Heart right ventricle (tissue), 16 donors: Measurements from ENCODE around the gene FRMPD2. TPM values are rescaled to one million over a fixed set of nuclear protein-coding genes. Genes with fewer than 3 reads are reported as not detected.

Experiments used
- ATAC-seq, 8 donors: fragments of 200-7000 bp; cut with Tn5 transposase; one replicate each; pipeline ENCODE4 v1.9.1; 2020; ENCODE audit warnings: mild to moderate bottlenecking in 8 of 8, moderate library complexity in 8 of 8, moderate number of reproducible peaks in 1 of 8
- DNase-seq, 2 donors: peaks; one replicate each; pipeline ENCODE4 v3.0.0-alpha.2; 2020
- H3K27ac ChIP-seq, 10 donors: fragments of 200-600 bp; sonication (generic) in 2 of 10; one replicate each; pipeline versions ENCODE4 v1.5.0 to v1.8.0; 2020 to 2022; ENCODE audit warnings: mild to moderate bottlenecking in 3 of 10
- H3K27me3 ChIP-seq, 7 donors: fragments of 200-600 bp; one replicate each; pipeline ENCODE4 v1.8.0; 2021 to 2022; ENCODE audit warnings: mild to moderate bottlenecking in 2 of 7
- H3K36me3 ChIP-seq, 9 donors: fragments of 200-600 bp; sonication (generic) in 1 of 9; one replicate each; pipeline versions ENCODE4 v1.5.0 to v1.8.0; 2020 to 2022; ENCODE audit warnings: mild to moderate bottlenecking in 2 of 9
- H3K4me1 ChIP-seq, 9 donors: fragments of 200-600 bp; sonication (generic) in 1 of 9; one replicate each; pipeline versions ENCODE4 v1.5.0 to v1.8.0; 2020 to 2022; ENCODE audit warnings: mild to moderate bottlenecking in 4 of 9
- H3K4me3 ChIP-seq, 10 donors: fragments of 200-600 bp; sonication (generic) in 2 of 10; one replicate each; pipeline versions ENCODE4 v1.5.0 to v1.8.0; 2020 to 2022; ENCODE audit warnings: mild to moderate bottlenecking in 7 of 10, moderate library complexity in 2 of 10
- H3K9me3 ChIP-seq, 11 donors: fragments of 200-600 bp in 10 of 11; sonication (generic) in 2 of 11; one replicate each; pipeline versions ENCODE4 v1.5.0 to v1.8.0; 2013 to 2022; ENCODE audit warnings: mild to moderate bottlenecking in 2 of 11, control low read depth in 1 of 11, moderate library complexity in 1 of 11
- WGBS, 2 donors: extraction: QIAGEN DNeasy Blood & Tissue Kit; methylation state at CpG; one replicate each; pipeline ENCODE4 v1.1.7; 2013; ENCODE audit warnings: inconsistent platforms in 1 of 2; 5-methylcytosine and 5-hydroxymethylcytosine counted together
- intact Hi-C, 10 donors: fragments of 100-400 bp; cut with DNase I; formaldehyde crosslinking; loops; one replicate each; pipeline versions ENCODE4 v1.11.1 to v1.14.2; 2022
- polyA plus RNA-seq, 2 donors: library from polyadenylated mRNA; stranded (reverse); fragments of 200-250 nt; gene quantifications; one replicate each; pipeline ENCODE4 v1.2.3, GENCODE V29; 2013
- total RNA-seq, 10 donors: library from RNA; stranded (reverse); fragmentation: NEBNext Ultra II Directional in 3 of 10; extraction: Animal tissue kit (Norgen Biotek cat#: 25700) in 3 of 10; gene quantifications; one replicate each; pipeline versions ENCODE4 v1.2.1 to v1.2.4, GENCODE V29; 2021 to 2023
- TF ChIP-seq, protein P1 (sequence below), 9 donors: fragments of 200-600 bp; sonication (generic) in 2 of 9; IDR thresholded peaks; one replicate each; pipeline versions ENCODE4 v1.5.0 to v1.8.0; 2021 to 2022; ENCODE audit warnings: antibody characterized with exemption in 9 of 9, mild to moderate bottlenecking in 5 of 9, moderate library complexity in 1 of 9
- donor health status: Arrhythmogenic right ventricular cardiomyopathy.
- donor health status: ischemic (EF 13 %, LVEDD 7.1; RV severe dilation, severe dysfunction).
- donor health status: healthy with polysubstance abuse.
- donor health status: DM: no; HTN: yes; CAD: no.
- donor health status: DM: no; HTN: no; CAD: no.
- donor health status: ischemic (EF 25% LVEDD 6.9; RV normal size, moderate dysfunction).
- donor health status: ischemic (EF 25% LVEDD 5.7; RV mildly dilated, moderate dysfunction).
- donor health status: healthy.
- donor health status: DM: yes; HTN: yes; CAD: no.
- donor health status: Ischemic cardiomyopathy.
- donor health status: ischemic (EF 35%, LVEDD 5.7; RV mildly dilated, moderate dysfunction).
- donor health status: nonischemic (EF 11% LVEDD 7.7; RV severe dilation, severe dysfunction).
- donor health status: DM: yes; HTN: yes; CAD: no.
- donor health status: PGD.
- donor health status: ischemic (EF 29% LVEDD 5.4; RV normal size, mild dysfunction).
- donor health status: nonischemic (EF 23%, LVEDD 6.1; RV moderate dilation, normal function).

Gene FRMPD2
- total and polyA plus RNA-seq, 12 donors: 0.16 to 0.74 (median 0.23) TPM; not detected in 5

GRCh38 chr10:48237259-48238250 lies 36.9 kb downstream of the FRMPD2 start:
- no peaks in the 10 kb centered on the region for H3K9me3 ChIP-seq
- TF ChIP-seq, protein P1, sequence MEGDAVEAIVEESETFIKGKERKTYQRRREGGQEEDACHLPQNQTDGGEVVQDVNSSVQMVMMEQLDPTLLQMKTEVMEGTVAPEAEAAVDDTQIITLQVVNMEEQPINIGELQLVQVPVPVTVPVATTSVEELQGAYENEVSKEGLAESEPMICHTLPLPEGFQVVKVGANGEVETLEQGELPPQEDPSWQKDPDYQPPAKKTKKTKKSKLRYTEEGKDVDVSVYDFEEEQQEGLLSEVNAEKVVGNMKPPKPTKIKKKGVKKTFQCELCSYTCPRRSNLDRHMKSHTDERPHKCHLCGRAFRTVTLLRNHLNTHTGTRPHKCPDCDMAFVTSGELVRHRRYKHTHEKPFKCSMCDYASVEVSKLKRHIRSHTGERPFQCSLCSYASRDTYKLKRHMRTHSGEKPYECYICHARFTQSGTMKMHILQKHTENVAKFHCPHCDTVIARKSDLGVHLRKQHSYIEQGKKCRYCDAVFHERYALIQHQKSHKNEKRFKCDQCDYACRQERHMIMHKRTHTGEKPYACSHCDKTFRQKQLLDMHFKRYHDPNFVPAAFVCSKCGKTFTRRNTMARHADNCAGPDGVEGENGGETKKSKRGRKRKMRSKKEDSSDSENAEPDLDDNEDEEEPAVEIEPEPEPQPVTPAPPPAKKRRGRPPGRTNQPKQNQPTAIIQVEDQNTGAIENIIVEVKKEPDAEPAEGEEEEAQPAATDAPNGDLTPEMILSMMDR (IDR thresholded peaks at IDR 0.05): no peak
- intact Hi-C loops: no loop called here
- DNase-seq: no peak
- peaks cover 0 to 14% (median 0%) of the 10 kb centered on the region in 9 donors for H3K4me1 ChIP-seq
- no peak overlapping the region for H3K4me3 ChIP-seq
- no peak overlapping the region for H3K27ac ChIP-seq
- no peaks in the 10 kb centered on the region for H3K36me3 ChIP-seq
- 88 to 93% methylated on average over 16 of the region's 16 CpGs for WGBS, 2 donors
- no peak for ATAC-seq
- H3K27me3 ChIP-seq: no peaks in the 10 kb centered on the region

GRCh38 chr10:48236199-48236621 lies 38.3 kb downstream of the FRMPD2 start:
- Histone ChIP-seq H3K4me3 (no peak overlapping the region), H3K27ac (no peak overlapping the region), H3K9me3 (no peaks in the 10 kb centered on the region), H3K4me1 (peaks cover 0 to 14% (median 0%) of the 10 kb centered on the region in 9 donors), H3K36me3 (no peaks in the 10 kb centered on the region), H3K27me3 (no peaks in the 10 kb centered on the region)
- TF ChIP-seq, protein P1 (IDR thresholded peaks at IDR 0.05): no peak
- 71 to 81% methylated on average over 6 of the region's 6 CpGs for WGBS, 2 donors
- intact Hi-C loops: no loop called here
- ATAC-seq (no peak), DNase-seq (no peak)

- intact Hi-C loops: no loop called here
- Histone ChIP-seq H3K4me3 (no peak overlapping the region), H3K4me1 (peaks cover 0 to 14% (median 0%) of the 10 kb centered on the region in 9 donors), H3K27ac (no peak overlapping the region), H3K9me3 (no peaks in the 10 kb centered on the region), H3K36me3 (no peaks in the 10 kb centered on the region), H3K27me3 (no peaks in the 10 kb centered on the region)
- ATAC-seq: no peak
- WGBS, 2 donors: 88% methylated on average over 4 of the region's 4 CpGs
- TF ChIP-seq, protein P1 (IDR thresholded peaks at IDR 0.05): no peak
- no peak for DNase-seq
These were observed 39.0 kb downstream of the FRMPD2 start for GRCh38 chr10:48235501-48235900.

- H3K4me1 ChIP-seq: peaks cover 0 to 14% (median 0%) of the 10 kb centered on the region in 9 donors
- no peaks in the 10 kb centered on the region for H3K9me3 ChIP-seq
- TF ChIP-seq, protein P1 (IDR thresholded peaks at IDR 0.05): no peak
- H3K27me3 ChIP-seq: no peaks in the 10 kb centered on the region
- 92 to 93% methylated on average over 4 of the region's 4 CpGs for WGBS, 2 donors
- DNase-seq: no peak
- intact Hi-C loops: no loop called here
- no peak overlapping the region for H3K4me3 ChIP-seq
- ATAC-seq: no peak
- no peak overlapping the region for H3K27ac ChIP-seq
- no peaks in the 10 kb centered on the region for H3K36me3 ChIP-seq
These were observed 39.7 kb downstream of the FRMPD2 start for GRCh38 chr10:48234787-48235186.
